Aorta (tissue), 5 donors: ENCODE data around the gene SMPD4. TPM values are rescaled to one million over a fixed set of nuclear protein-coding genes. Genes with fewer than 3 reads are reported as not detected.
"Not testable (repeated sequence)": the region's sequence is repeated elsewhere in the genome, so short reads cannot be mapped to it uniquely, and the experiment has no call there.

Experiments used
- ATAC-seq: fragments of 200-7000 bp; cut with Tn5 transposase; one replicate; pipeline ENCODE4 v1.9.1; 2022; ENCODE audit warnings: moderate library complexity; ENCODE audit not compliant: low FRiP score
- DNase-seq, 2 donors: peaks; one replicate each; pipeline ENCODE4 v3.0.0-alpha.2; 2020
- H3K27ac ChIP-seq, 2 donors: one replicate each; pipeline ENCODE4 v1.5.1; 2013; ENCODE audit warnings: low read length in 2 of 2, mild to moderate bottlenecking in 2 of 2, moderate library complexity in 2 of 2, control low read depth in 1 of 2, inconsistent platforms in 1 of 2, low read depth in 1 of 2
- H3K27me3 ChIP-seq, 2 donors: one replicate each; pipeline ENCODE4 v1.6.1; 2013; ENCODE audit warnings: control low read depth in 1 of 2, low read length in 1 of 2, mild to moderate bottlenecking in 1 of 2, moderate library complexity in 1 of 2; ENCODE audit not compliant: insufficient read depth in 2 of 2, control insufficient read depth in 1 of 2
- H3K36me3 ChIP-seq, 2 donors: one replicate each; pipeline ENCODE4 v1.6.1; 2013; ENCODE audit warnings: control low read depth in 1 of 2, low read length in 1 of 2, mild to moderate bottlenecking in 1 of 2; ENCODE audit not compliant: insufficient read depth in 2 of 2, control insufficient read depth in 1 of 2
- H3K4me1 ChIP-seq, 2 donors: one replicate each; pipeline ENCODE4 v1.6.1; 2013; ENCODE audit warnings: low read length in 2 of 2, control low read depth in 1 of 2, mild to moderate bottlenecking in 1 of 2, moderate library complexity in 1 of 2; ENCODE audit not compliant: insufficient read depth in 2 of 2, control insufficient read depth in 1 of 2
- H3K4me3 ChIP-seq, 2 donors: one replicate each; pipeline ENCODE4 v1.5.1; 2013; ENCODE audit warnings: low read length in 2 of 2, control low read depth in 1 of 2, mild to moderate bottlenecking in 1 of 2
- H3K9me3 ChIP-seq: one replicate; pipeline ENCODE4 v1.6.1; 2013; ENCODE audit warnings: mild to moderate bottlenecking, low read length; ENCODE audit not compliant: control insufficient read depth
- WGBS, 2 donors: extraction: QIAGEN DNeasy Blood & Tissue Kit; methylation state at CpG; one replicate each; pipeline ENCODE4 v1.1.7; 2013; 5-methylcytosine and 5-hydroxymethylcytosine counted together
- intact Hi-C, 2 donors: fragments of 100-400 bp; cut with DNase I; formaldehyde crosslinking; loops; one replicate each; pipeline versions ENCODE4 v1.14.2 to v1.15.0; 2022
- polyA plus RNA-seq, 2 donors: library from polyadenylated mRNA; stranded (reverse); fragments of 200-250 nt; gene quantifications; one replicate each; pipeline ENCODE4 v1.2.3, GENCODE V29; 2013
- total RNA-seq, 2 donors: library from RNA; stranded (reverse); fragmentation: NEBNext Ultra II Directional; extraction: Animal tissue kit (Norgen Biotek cat#: 25700); gene quantifications; one replicate each; pipeline ENCODE4 v1.2.1, GENCODE V29; 2021
- donor health status: healthy with polysubstance abuse.
- donor health status: Bipolar disorder and iron deficiency.
- donor health status: DM: no; HTN: no; CAD: no.
- donor health status: DM: no; HTN: no; CAD: no.
- donor health status: DM: yes; HTN: yes; CAD: no.

The SMPD4 gene
- total and polyA plus RNA-seq, 4 donors: 14.4 to 60.7 (median 34.9) TPM

DNA sequence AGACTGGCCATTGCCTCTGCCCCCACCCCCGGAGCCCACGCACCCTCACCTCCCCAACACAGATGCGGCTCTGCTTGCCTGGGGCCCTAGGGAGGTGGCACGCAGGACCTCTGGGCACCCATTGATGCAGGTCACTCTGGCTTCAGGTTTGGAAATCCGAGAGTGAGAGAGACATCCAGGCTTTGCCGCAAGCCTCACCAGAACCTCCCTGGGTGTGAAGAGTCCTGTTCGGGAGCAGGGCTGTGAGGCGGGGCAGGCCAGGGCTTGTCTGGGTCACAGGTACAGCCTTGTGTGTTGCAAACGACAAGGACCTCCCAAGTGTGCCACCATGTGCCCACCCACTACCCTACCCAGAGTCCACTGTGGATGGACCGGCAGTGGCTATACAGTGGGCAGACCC lies 44.9 kb downstream of the SMPD4 start:
- ATAC-seq, H3K9me3 ChIP-seq, H3K27ac ChIP-seq, H3K4me1 ChIP-seq, H3K36me3 ChIP-seq, H3K4me3 ChIP-seq, H3K27me3 ChIP-seq, intact Hi-C loops: not testable (repeated sequence)
- DNase-seq: peak in 1 of 2 donors; percentile 26
- 93% methylated on average over 8 to 9 of the region's 10 CpGs for WGBS, 2 donors

- Histone ChIP-seq H3K27ac (no peak overlapping the region), H3K36me3 (no peaks in the 10 kb centered on the region), H3K4me3 (no peak overlapping the region), H3K4me1 (no peaks in the 10 kb centered on the region), H3K9me3 (no peaks in the 10 kb centered on the region), H3K27me3 (no peaks in the 10 kb centered on the region)
- intact Hi-C loops: no loop called here
- DNase-seq: peak in 1 of 2 donors; percentile 59
- 87 to 92% methylated on average over 12 to 15 of the region's 15 CpGs for WGBS, 2 donors
- ATAC-seq: no peak
These were observed 45.5 kb downstream of the SMPD4 start for GRCh38 chr2:130135692-130136541.

GRCh38 chr2:130129120-130129829 lies 52.1 kb downstream of the SMPD4 start, which contains the start of gene POTEF:
Gene POTEF, minus strand, starts transcription at chr2:130129222. Its CDS starts 8,707 bp downstream, at chr2:130120515.
- H3K4me1 ChIP-seq, DNase-seq, H3K27me3 ChIP-seq, H3K36me3 ChIP-seq, ATAC-seq, H3K9me3 ChIP-seq, intact Hi-C loops, H3K27ac ChIP-seq, H3K4me3 ChIP-seq: not testable (repeated sequence)
- 86 to 90% methylated on average over 14 to 18 of the region's 29 CpGs for WGBS, 2 donors

DNA sequence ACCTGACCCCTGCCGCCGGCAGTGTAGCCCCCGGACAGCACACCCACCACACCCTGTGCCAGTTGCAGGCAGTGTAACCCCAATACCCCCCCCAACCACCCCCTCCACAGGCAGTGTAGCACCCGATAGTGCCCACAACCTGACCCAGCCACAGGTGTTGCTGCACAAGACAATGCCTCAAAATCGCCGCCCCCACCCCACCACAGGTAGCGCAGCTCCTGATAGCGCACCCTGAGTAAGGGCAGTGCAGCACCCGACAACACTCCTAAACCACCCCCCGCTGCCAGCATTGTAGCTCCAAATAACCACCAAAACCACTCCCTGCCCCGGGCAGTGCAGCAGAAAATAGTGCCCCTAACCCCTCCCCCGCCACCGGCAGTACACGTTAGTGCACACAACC lies 52.9 kb downstream of the SMPD4 start:
- ATAC-seq, H3K27me3 ChIP-seq, H3K9me3 ChIP-seq, H3K4me3 ChIP-seq, H3K4me1 ChIP-seq, H3K27ac ChIP-seq, intact Hi-C loops, H3K36me3 ChIP-seq, DNase-seq: not testable (repeated sequence)
- WGBS, 2 donors: 88 to 92% methylated on average over 11 to 14 of the region's 14 CpGs

- H3K9me3 ChIP-seq, H3K4me3 ChIP-seq, H3K27me3 ChIP-seq, DNase-seq, intact Hi-C loops, ATAC-seq, H3K36me3 ChIP-seq, H3K27ac ChIP-seq, H3K4me1 ChIP-seq: not testable (repeated sequence)
- WGBS, 2 donors: 83% methylated on average over 1 of the region's 9 CpGs; no CpG with 5 or more reads in 1 of the 2 donors
These were observed 53.7 kb downstream of the SMPD4 start for GRCh38 chr2:130127726-130128125.

- DNase-seq, intact Hi-C loops, H3K36me3 ChIP-seq, H3K9me3 ChIP-seq, H3K27ac ChIP-seq, H3K27me3 ChIP-seq, H3K4me3 ChIP-seq, ATAC-seq, H3K4me1 ChIP-seq: not testable (repeated sequence)
- 90 to 93% methylated on average over 29 to 37 of the region's 45 CpGs for WGBS, 2 donors
These were observed 60.5 kb downstream of the SMPD4 start for GRCh38 chr2:130120924-130121323.

DNA sequence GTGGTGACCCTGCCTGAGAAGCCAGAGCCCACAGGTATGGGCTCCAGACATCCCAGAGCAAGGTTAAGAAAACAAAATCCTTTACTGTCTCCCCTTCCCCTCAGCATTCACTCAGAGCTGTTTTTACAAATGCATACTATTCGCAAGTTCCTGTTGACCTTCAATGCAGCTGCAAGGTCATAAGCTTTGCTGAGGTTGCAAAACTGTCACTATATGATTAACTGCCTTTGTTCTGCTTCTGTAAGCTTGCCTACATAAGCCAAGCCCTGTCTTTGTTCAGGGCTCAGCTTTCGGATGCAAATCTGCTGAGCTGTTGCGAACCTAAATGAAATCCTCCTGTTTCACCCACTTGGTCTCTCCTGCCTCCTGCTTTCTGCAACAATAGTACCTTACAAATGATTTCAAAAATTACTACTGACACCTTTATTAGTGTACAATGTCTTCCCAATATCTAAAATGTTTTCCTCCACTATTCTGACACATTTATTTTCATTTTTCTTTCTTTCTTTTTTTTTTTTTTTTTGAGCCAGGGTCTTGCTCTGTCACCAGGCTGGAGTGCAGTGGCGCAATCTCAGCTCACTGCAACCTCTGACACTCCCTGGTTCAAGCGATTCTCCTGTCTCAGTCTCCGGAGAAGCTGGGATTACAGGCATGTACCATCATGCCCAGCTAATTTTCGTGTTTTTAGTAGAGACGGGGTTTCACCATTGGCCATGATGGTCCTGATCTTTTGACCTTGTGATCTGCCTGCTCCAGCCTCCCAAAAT lies 78.6 kb downstream of the SMPD4 start:
- H3K4me1 ChIP-seq, H3K27me3 ChIP-seq, DNase-seq, H3K9me3 ChIP-seq, intact Hi-C loops, H3K4me3 ChIP-seq, H3K27ac ChIP-seq, ATAC-seq, H3K36me3 ChIP-seq: not testable (repeated sequence)
- WGBS, 2 donors: 51 to 62% methylated on average over 5 to 8 of the region's 8 CpGs
